ENCODE measurements around the gene GSTT2. TPM values are rescaled to one million over a fixed set of nuclear protein-coding genes. Genes with fewer than 3 reads are reported as not detected.
"Not testable (repeated sequence)": the region's sequence is repeated elsewhere in the genome, so short reads cannot be mapped to it uniquely, and the experiment has no call there.

The GSTT2 gene
- total RNA-seq, 1 donor from 2014 or later: 0.41 TPM

- FAIRE-seq; DNase-seq (ENCODE audit: low spot score in 2 of 2): not testable (repeated sequence)
These were observed 8.0 kb upstream of the GSTT2 start for GRCh38 chr22:23971927-23972326.

GRCh38 chr22:23974345-23974744, 5.6 kb upstream of the GSTT2 start, which contains the start of gene DDT:
DDT (minus strand) TSS chr22:23974441; CDS start chr22:23974414, 27 bp downstream.
- DNase-seq (ENCODE audit: low spot score in 2 of 2): not testable (repeated sequence)
- FAIRE-seq: peak; percentile 91

- FAIRE-seq: not testable (repeated sequence)
These were observed 5.0 kb upstream of the GSTT2 start for GRCh38 chr22:23974836-23975352.

GRCh38 chr22:23977304-23977703, 2.6 kb upstream of the GSTT2 start:
- not testable (repeated sequence) for DNase-seq (ENCODE audit: low spot score in 2 of 2); FAIRE-seq

More at GRCh38 chr22:23974836-23975352, 5.0 kb upstream of the GSTT2 start:
- DNase-seq (ENCODE audit: low spot score in 2 of 2): not testable (repeated sequence)

GRCh38 chr22:23980567-23980966, 633 bp downstream of the GSTT2 start:
- FAIRE-seq; DNase-seq (ENCODE audit: low spot score in 2 of 2): not testable (repeated sequence)

GRCh38 chr22:23984430-23984829, 4.5 kb downstream of the GSTT2 start:
- FAIRE-seq: no peak
- peak in 1 of 2 donors; percentile 25 for DNase-seq (ENCODE audit: low spot score in 2 of 2)

- not testable (repeated sequence) for FAIRE-seq; DNase-seq (ENCODE audit: low spot score in 2 of 2)
These were observed 6.2 kb downstream of the GSTT2 start for GRCh38 chr22:23986089-23986488.

GRCh38 chr22:23986538-23987178, 6.7 kb downstream of the GSTT2 start:
- FAIRE-seq; DNase-seq (ENCODE audit: low spot score in 2 of 2): not testable (repeated sequence)

GRCh38 chr22:23989583-23990244, 9.8 kb downstream of the GSTT2 start:
- FAIRE-seq; DNase-seq (ENCODE audit: low spot score in 2 of 2): not testable (repeated sequence)

GRCh38 chr22:23993080-23993479, 13.1 kb downstream of the GSTT2 start:
- FAIRE-seq; DNase-seq (ENCODE audit: low spot score in 2 of 2): not testable (repeated sequence)

GRCh38 chr22:23993581-23994177, 13.7 kb downstream of the GSTT2 start:
- DNase-seq (ENCODE audit: low spot score in 2 of 2); FAIRE-seq: not testable (repeated sequence)

- no peak for DNase-seq (ENCODE audit: low spot score in 2 of 2)
- FAIRE-seq: no peak
These were observed 17.2 kb downstream of the GSTT2 start for GRCh38 chr22:23997092-23997491.

- DNase-seq (ENCODE audit: low spot score in 2 of 2); FAIRE-seq: not testable (repeated sequence)
These were observed 19.8 kb downstream of the GSTT2 start for GRCh38 chr22:23999779-24000178.

- no peak for DNase-seq (ENCODE audit: low spot score in 2 of 2)
- no peak for FAIRE-seq
These were observed 21.4 kb downstream of the GSTT2 start for GRCh38 chr22:24001314-24001713.

GRCh38 chr22:24002272-24002671, 22.3 kb downstream of the GSTT2 start:
- DNase-seq (ENCODE audit: low spot score in 2 of 2) (no peak), FAIRE-seq (no peak)

- DNase-seq (ENCODE audit: low spot score in 2 of 2): no peak
- no peak for FAIRE-seq
These were observed 22.9 kb downstream of the GSTT2 start for GRCh38 chr22:24002851-24003250.

- FAIRE-seq: no peak
These were observed 24.0 kb downstream of the GSTT2 start for GRCh38 chr22:24003887-24004286.

GRCh38 chr22:24005201-24005600, 25.3 kb downstream of the GSTT2 start, which contains the start of gene GSTT4:
GSTT4 (minus strand) TSS chr22:24005453; CDS start chr22:24005356, 97 bp downstream.
- peak; percentile 33 to 45 for DNase-seq (ENCODE audit: low spot score in 2 of 2)
- no peak for FAIRE-seq

More at GRCh38 chr22:24003887-24004286, 24.0 kb downstream of the GSTT2 start:
- no peak for DNase-seq (ENCODE audit: low spot score in 2 of 2)

- no peak for DNase-seq (ENCODE audit: low spot score in 2 of 2)
- FAIRE-seq: no peak
These were observed 26.4 kb downstream of the GSTT2 start for GRCh38 chr22:24006207-24006913.

- DNase-seq (ENCODE audit: low spot score in 2 of 2) (peak in 1 of 2 donors; percentile 25), FAIRE-seq (no peak)
These were observed 26.9 kb downstream of the GSTT2 start for GRCh38 chr22:24006914-24007214.

Data from frontal cortex (tissue), 4 donors.